Neural cell (in vitro differentiated cells): ENCODE results near the gene TMEM269.

Experiments used
- CTCF ChIP-seq: fragments of 450-650 bp; IDR thresholded peaks from 2 replicates; pipeline ENCODE4 v1.5.1; 2014; ENCODE audit warnings: antibody characterized with exemption, mild to moderate bottlenecking, moderate library complexity; ENCODE audit not compliant: poor library complexity, severe bottlenecking
- EP300 ChIP-seq: fragments of 450-650 bp; conservative IDR thresholded peaks from 2 replicates; pipeline ENCODE4 v1.6.1; 2014; ENCODE audit warnings: antibody characterized with exemption, mild to moderate bottlenecking, moderate library complexity; ENCODE audit not compliant: poor library complexity, severe bottlenecking
- EZH2 ChIP-seq: fragments of 200-600, 300-800 bp; shearing (Covaris generic), sonication (generic); IDR thresholded peaks from 2 replicates; pipeline ENCODE4 v1.6.1; 2014; ENCODE audit warnings: antibody characterized with exemption, low read length, borderline replicate concordance, mild to moderate bottlenecking; ENCODE audit not compliant: insufficient read depth, poor library complexity, severe bottlenecking
- MXI1 ChIP-seq: fragments of 450-650 bp; conservative IDR thresholded peaks from 2 replicates; pipeline ENCODE4 v1.6.1; 2014; ENCODE audit warnings: antibody characterized with exemption, mild to moderate bottlenecking; ENCODE audit not compliant: poor library complexity, severe bottlenecking
- POLR2AphosphoS5 ChIP-seq: IDR thresholded peaks from 2 replicates; pipeline ENCODE4 v1.6.1; 2012
- RAD21 ChIP-seq: fragments of 450-650 bp; conservative IDR thresholded peaks from 2 replicates; pipeline ENCODE4 v1.6.1; 2014; ENCODE audit warnings: antibody characterized with exemption, mild to moderate bottlenecking, moderate library complexity
- SMC3 ChIP-seq: fragments of 450-650 bp; conservative IDR thresholded peaks from 2 replicates; pipeline ENCODE4 v1.6.1; 2014; ENCODE audit warnings: antibody characterized with exemption, mild to moderate bottlenecking, moderate library complexity; ENCODE audit not compliant: poor library complexity
- TAF1 ChIP-seq: IDR thresholded peaks from 2 replicates; pipeline ENCODE4 v1.6.1; 2012; ENCODE audit warnings: low read depth
- TF ChIP-seq, protein P1 (sequence below): IDR thresholded peaks from 2 replicates; pipeline ENCODE4 v1.6.1; 2012; ENCODE audit warnings: borderline replicate concordance

- TF ChIP-seq EP300 = no peak
- no peak for TF ChIP-seq CTCF
- no peak for TF ChIP-seq POLR2AphosphoS5
- TF ChIP-seq RAD21 = no peak
- no peak for TF ChIP-seq EZH2
- TF ChIP-seq TAF1 = no peak
- no peak for TF ChIP-seq MXI1
- TF ChIP-seq, protein P1, sequence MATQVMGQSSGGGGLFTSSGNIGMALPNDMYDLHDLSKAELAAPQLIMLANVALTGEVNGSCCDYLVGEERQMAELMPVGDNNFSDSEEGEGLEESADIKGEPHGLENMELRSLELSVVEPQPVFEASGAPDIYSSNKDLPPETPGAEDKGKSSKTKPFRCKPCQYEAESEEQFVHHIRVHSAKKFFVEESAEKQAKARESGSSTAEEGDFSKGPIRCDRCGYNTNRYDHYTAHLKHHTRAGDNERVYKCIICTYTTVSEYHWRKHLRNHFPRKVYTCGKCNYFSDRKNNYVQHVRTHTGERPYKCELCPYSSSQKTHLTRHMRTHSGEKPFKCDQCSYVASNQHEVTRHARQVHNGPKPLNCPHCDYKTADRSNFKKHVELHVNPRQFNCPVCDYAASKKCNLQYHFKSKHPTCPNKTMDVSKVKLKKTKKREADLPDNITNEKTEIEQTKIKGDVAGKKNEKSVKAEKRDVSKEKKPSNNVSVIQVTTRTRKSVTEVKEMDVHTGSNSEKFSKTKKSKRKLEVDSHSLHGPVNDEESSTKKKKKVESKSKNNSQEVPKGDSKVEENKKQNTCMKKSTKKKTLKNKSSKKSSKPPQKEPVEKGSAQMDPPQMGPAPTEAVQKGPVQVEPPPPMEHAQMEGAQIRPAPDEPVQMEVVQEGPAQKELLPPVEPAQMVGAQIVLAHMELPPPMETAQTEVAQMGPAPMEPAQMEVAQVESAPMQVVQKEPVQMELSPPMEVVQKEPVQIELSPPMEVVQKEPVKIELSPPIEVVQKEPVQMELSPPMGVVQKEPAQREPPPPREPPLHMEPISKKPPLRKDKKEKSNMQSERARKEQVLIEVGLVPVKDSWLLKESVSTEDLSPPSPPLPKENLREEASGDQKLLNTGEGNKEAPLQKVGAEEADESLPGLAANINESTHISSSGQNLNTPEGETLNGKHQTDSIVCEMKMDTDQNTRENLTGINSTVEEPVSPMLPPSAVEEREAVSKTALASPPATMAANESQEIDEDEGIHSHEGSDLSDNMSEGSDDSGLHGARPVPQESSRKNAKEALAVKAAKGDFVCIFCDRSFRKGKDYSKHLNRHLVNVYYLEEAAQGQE = no peak
- no peak for TF ChIP-seq SMC3
Measured at GRCh38 chr1:42801832-42802473, 17.2 kb downstream of the TMEM269 start.
